ENCODE data around the gene UBE2C. TPM values are rescaled to one million over a fixed set of nuclear protein-coding genes. Genes with fewer than 3 reads are reported as not detected.

UBE2C gene
- total RNA-seq, 4 donors from 2014 or later, result 9.0 to 25.4 (median 20.7) TPM

- Histone ChIP-seq H3K36me3 (no peaks in the 10 kb centered on the region), H3K9me3 (no peaks in the 10 kb centered on the region), H3K27me3 (no peaks in the 10 kb centered on the region), H3K4me3 (no peak overlapping the region), H3K4me1 (peaks cover 29% of the 10 kb centered on the region), H3K27ac (no peak overlapping the region)
- DNase-seq (ENCODE audit: low spot score in 2 of 2), result no peak
- 92% methylated on average over 5 of the region's 5 CpGs for WGBS
- no peak for TF ChIP-seq CTCF (IDR thresholded peaks at IDR 0.05)
- no peak for TF ChIP-seq POLR2AphosphoS5 (IDR thresholded peaks at IDR 0.05)
- no peak for TF ChIP-seq EP300 (IDR thresholded peaks at IDR 0.05)
- no peak for TF ChIP-seq POLR2A (IDR thresholded peaks at IDR 0.05)
These were observed 47.5 kb downstream of the UBE2C start for GRCh38 chr20:45859916-45860315.

GRCh38 chr20:45860560-45861220 lies 48.2 kb downstream of the UBE2C start:
- DNase-seq (ENCODE audit: low spot score in 2 of 2), result no peak
- Histone ChIP-seq H3K36me3 (no peaks in the 10 kb centered on the region), H3K27me3 (no peaks in the 10 kb centered on the region), H3K4me1 (peaks cover 22% of the 10 kb centered on the region), H3K27ac (no peak overlapping the region), H3K4me3 (no peak overlapping the region), H3K9me3 (no peaks in the 10 kb centered on the region)
- TF ChIP-seq CTCF (IDR thresholded peaks at IDR 0.05) (no peak), EP300 (IDR thresholded peaks at IDR 0.05) (no peak), POLR2AphosphoS5 (IDR thresholded peaks at IDR 0.05) (no peak), POLR2A (IDR thresholded peaks at IDR 0.05) (no peak)
- whole genome bisulfite sequencing, result 69% methylated on average over 7 of the region's 7 CpGs

GRCh38 chr20:45861221-45862075 lies 49.0 kb downstream of the UBE2C start:
- Histone ChIP-seq H3K4me1 (peaks cover 14% of the 10 kb centered on the region), H3K27me3 (no peaks in the 10 kb centered on the region), H3K4me3 (no peak overlapping the region), H3K36me3 (no peaks in the 10 kb centered on the region), H3K27ac (no peak overlapping the region), H3K9me3 (no peaks in the 10 kb centered on the region)
- no peak for TF ChIP-seq CTCF (IDR thresholded peaks at IDR 0.05)
- TF ChIP-seq POLR2AphosphoS5 (IDR thresholded peaks at IDR 0.05), result no peak
- WGBS, result 93% methylated on average over 7 of the region's 7 CpGs
- DNase-seq (ENCODE audit: low spot score in 2 of 2), result no peak

- H3K36me3 ChIP-seq, result no peaks in the 10 kb centered on the region
- H3K9me3 ChIP-seq, result no peaks in the 10 kb centered on the region
- WGBS, result 82% methylated on average over 7 of the region's 7 CpGs
- no peak overlapping the region for H3K4me3 ChIP-seq
- TF ChIP-seq POLR2AphosphoS5 (IDR thresholded peaks at IDR 0.05) (no peak), CTCF (IDR thresholded peaks at IDR 0.05) (no peak), POLR2A (IDR thresholded peaks at IDR 0.05) (no peak), EP300 (IDR thresholded peaks at IDR 0.05) (no peak)
- no peak for DNase-seq (ENCODE audit: low spot score in 2 of 2)
- H3K4me1 ChIP-seq, result no peaks in the 10 kb centered on the region
- no peak overlapping the region for H3K27ac ChIP-seq
- no peaks in the 10 kb centered on the region for H3K27me3 ChIP-seq
These were observed 51.4 kb downstream of the UBE2C start for GRCh38 chr20:45863543-45864470.

Measured in suprapubic skin (tissue), 4 donors.